Adrenal gland (tissue), 12 donors: ENCODE results near the gene OPA1. TPM values are rescaled to one million over a fixed set of nuclear protein-coding genes. Genes with fewer than 3 reads are reported as not detected.

ENCODE experiments used
- DNase-seq, 7 donors: peaks; one replicate each; pipeline ENCODE4 v3.0.0-alpha.2; 2019 to 2020
- H3K27ac ChIP-seq, 5 donors: fragments of 200-600 bp; sonication (generic) in 4 of 5; 1 replicate in 3 of 5; 2 replicates in 2 of 5; pipeline versions ENCODE4 v1.5.1 to v1.8.0; 2016 to 2020; ENCODE audit warnings: mild to moderate bottlenecking in 1 of 5
- H3K27me3 ChIP-seq: fragments of 200-600 bp; 2 replicates; pipeline ENCODE4 v1.8.0; 2021
- H3K36me3 ChIP-seq, 2 donors: fragments of 200-600 bp; replicated peaks in 1 of 2; 1 replicate in 1 of 2; 2 replicates in 1 of 2; pipeline versions ENCODE4 v1.5.1 to v1.8.0; 2018 to 2022
- H3K4me1 ChIP-seq, 2 donors: fragments of 200-600 bp; replicated peaks in 1 of 2; 1 replicate in 1 of 2; 2 replicates in 1 of 2; pipeline versions ENCODE4 v1.5.1 to v1.8.0; 2018 to 2021
- H3K4me3 ChIP-seq, 4 donors: fragments of 200-600 bp; sonication (generic) in 3 of 4; one replicate each; pipeline ENCODE4 v1.5.1; 2016 to 2018
- H3K9me3 ChIP-seq, 3 donors: fragments of 200-600 bp; sonication (generic) in 1 of 3; replicated peaks in 1 of 3; 1 replicate in 2 of 3; 2 replicates in 1 of 3; pipeline versions ENCODE4 v1.5.1 to v1.8.0; 2016 to 2021
- CTCF ChIP-seq, 6 experiments: fragments of 450-650 bp in 4 of 6; fragments of 200-600 bp in 2 of 6; sonication (generic) in 1 of 6; IDR thresholded peaks; 1 replicate in 5 of 6; 2 replicates in 1 of 6; pipeline versions ENCODE4 v1.5.1 to v1.8.0; 2016 to 2021; ENCODE audit warnings: antibody characterized with exemption in 6 of 6, mild to moderate bottlenecking in 2 of 6, moderate library complexity in 1 of 6
- POLR2A ChIP-seq, 2 donors: fragments of 450-650 bp; IDR thresholded peaks; one replicate each; pipeline ENCODE4 v1.6.1; 2017; ENCODE audit warnings: antibody characterized with exemption in 2 of 2, mild to moderate bottlenecking in 2 of 2, moderate library complexity in 1 of 2
- WGBS, 4 donors: extraction: QIAGEN DNeasy Blood & Tissue Kit in 2 of 4; methylation state at CpG; one replicate each; pipeline versions ENCODE4 v1.1.5 to v1.1.7; 2013 to 2017; 5-methylcytosine and 5-hydroxymethylcytosine counted together
- intact Hi-C, 2 donors: fragments of 100-400 bp; cut with DNase I; formaldehyde crosslinking; loops; one replicate each; pipeline versions ENCODE4 v1.14.1 to v1.15.0; 2022 to 2023
- polyA plus RNA-seq, 3 donors: library from polyadenylated mRNA; stranded (reverse); fragments of 200-250 nt in 2 of 3; fragments of 350-450 nt in 1 of 3; fragmentation: Illumina TruSeq in 1 of 3; extraction: RNeasy Lipid Tissue Mini Kit (QIAGEN cat#74804) in 1 of 3; gene quantifications; one replicate each; pipeline ENCODE4 v1.2.3, GENCODE V29; 2013 to 2014
- total RNA-seq, 9 donors: library from RNA; depleted of rRNA in 4 of 9; stranded (reverse); fragments of >200 nt in 4 of 9; fragments of 120-200 nt in 1 of 9; fragmentation: NEBNext Ultra II Directional in 1 of 9; extraction: Animal tissue kit (Norgen Biotek cat#: 25700) in 1 of 9; gene quantifications; one replicate each; pipeline versions ENCODE4 v1.1.0 to v1.2.4, GENCODE V29; 2013 to 2023
- donor health status: healthy with polysubstance abuse.
- donor health status: Bipolar disorder and iron deficiency.
- donor health status: DM: yes; HTN: yes; CAD: no.
- donor health status: DM: no; HTN: no; CAD: no.
- donor health status: DM: no; HTN: no; CAD: no.
- donor health status: DM: yes; HTN: yes; CAD: no.

Gene OPA1
- total and polyA plus RNA-seq, 12 donors: 13.0 to 194 (median 54.6) TPM

GRCh38 chr3:193560870-193561269 lies 32.1 kb upstream of the OPA1 start:
- peaks cover 0 to 5% of the 10 kb centered on the region in 2 donors for H3K4me1 ChIP-seq
- H3K9me3 ChIP-seq: no peaks in the 10 kb centered on the region
- TF ChIP-seq POLR2A (IDR thresholded peaks at IDR 0.05) (no peak), CTCF (IDR thresholded peaks at IDR 0.05) (no peak)
- H3K4me3 ChIP-seq: no peak overlapping the region
- no peak overlapping the region for H3K27ac ChIP-seq
- 64 to 84% (median 78%) methylated on average over 4 of the region's 4 CpGs for WGBS, 4 donors
- H3K27me3 ChIP-seq: no peaks in the 10 kb centered on the region
- no peaks in the 10 kb centered on the region for H3K36me3 ChIP-seq
- no peak for DNase-seq
- intact Hi-C loops: no loop called here

- H3K27me3 ChIP-seq: no peaks in the 10 kb centered on the region
- intact Hi-C loops: no loop called here
- peak; percentile 52 to 80 (median 76) for DNase-seq
- no peak overlapping the region for H3K4me3 ChIP-seq
- peaks cover 0 to 5% of the 10 kb centered on the region in 2 donors for H3K4me1 ChIP-seq
- 41 to 58% (median 50%) methylated on average over 3 of the region's 3 CpGs for WGBS, 4 donors
- H3K27ac ChIP-seq: peak overlapping the region in 2 of 5 donors; percentile 13 to 51
- no peak for TF ChIP-seq POLR2A (IDR thresholded peaks at IDR 0.05)
- no peak for TF ChIP-seq CTCF (IDR thresholded peaks at IDR 0.05)
- H3K36me3 ChIP-seq: no peaks in the 10 kb centered on the region
- no peaks in the 10 kb centered on the region for H3K9me3 ChIP-seq
Observed at GRCh38 chr3:193563426-193563825, 29.6 kb upstream of the OPA1 start.

GRCh38 chr3:193564012-193564411 lies 29.0 kb upstream of the OPA1 start:
- DNase-seq: peak in 5 of 7 donors; percentile 19 to 63 (median 25)
- intact Hi-C loops: no loop called here
- peak overlapping the region in 1 of 5 donors; percentile 13 for H3K27ac ChIP-seq
- TF ChIP-seq POLR2A (IDR thresholded peaks at IDR 0.05): no peak
- peak in 2 of 6 experiments; percentile 15 for TF ChIP-seq CTCF (IDR thresholded peaks at IDR 0.05)
- no peaks in the 10 kb centered on the region for H3K27me3 ChIP-seq
- WGBS, 4 donors: 63 to 86% (median 80%) methylated on average over 1 of the region's 1 CpG
- H3K9me3 ChIP-seq: no peaks in the 10 kb centered on the region
- peaks cover 0 to 5% of the 10 kb centered on the region in 2 donors for H3K4me1 ChIP-seq
- no peaks in the 10 kb centered on the region for H3K36me3 ChIP-seq
- H3K4me3 ChIP-seq: no peak overlapping the region

GRCh38 chr3:193569119-193569518 lies 23.9 kb upstream of the OPA1 start:
- Histone ChIP-seq H3K27me3 (no peaks in the 10 kb centered on the region), H3K36me3 (no peaks in the 10 kb centered on the region), H3K9me3 (no peaks in the 10 kb centered on the region), H3K4me1 (no peaks in the 10 kb centered on the region), H3K27ac (no peak overlapping the region), H3K4me3 (no peak overlapping the region)
- DNase-seq: no peak
- TF ChIP-seq POLR2A (IDR thresholded peaks at IDR 0.05) (no peak), CTCF (IDR thresholded peaks at IDR 0.05) (no peak)
- intact Hi-C loops: no loop called here
- 76 to 94% (median 87%) methylated on average over 2 of the region's 2 CpGs for WGBS, 4 donors
